ENCODE data around the gene SPOCK1.

Gene SPOCK1

GRCh38 chr5:137091472-137091871 is 407.7 kb downstream of the SPOCK1 start:
- Histone ChIP-seq H3K36me3 (ENCODE audit: control insufficient read depth in 1 of 2, insufficient read depth in 2 of 2, low read length in 2 of 2) (no peaks in the 10 kb centered on the region), H3K4me3 (ENCODE audit: low read depth in 1 of 2, low read length in 2 of 2) (no peak overlapping the region), H3K9ac (ENCODE audit: low read depth in 1 of 2, low read length in 2 of 2) (no peak overlapping the region), H3K9me3 (ENCODE audit: control insufficient read depth in 1 of 2, low read length in 2 of 2) (no peaks in the 10 kb centered on the region), H3K27ac (ENCODE audit: low read depth, low read length) (no peak overlapping the region), H3K4me1 (ENCODE audit: control insufficient read depth in 1 of 2, insufficient read depth in 2 of 2, low read length in 2 of 2) (no peaks in the 10 kb centered on the region), H3K27me3 (ENCODE audit: control insufficient read depth in 1 of 2, insufficient read depth in 2 of 2, low read length in 2 of 2) (no peaks in the 10 kb centered on the region)

DNA sequence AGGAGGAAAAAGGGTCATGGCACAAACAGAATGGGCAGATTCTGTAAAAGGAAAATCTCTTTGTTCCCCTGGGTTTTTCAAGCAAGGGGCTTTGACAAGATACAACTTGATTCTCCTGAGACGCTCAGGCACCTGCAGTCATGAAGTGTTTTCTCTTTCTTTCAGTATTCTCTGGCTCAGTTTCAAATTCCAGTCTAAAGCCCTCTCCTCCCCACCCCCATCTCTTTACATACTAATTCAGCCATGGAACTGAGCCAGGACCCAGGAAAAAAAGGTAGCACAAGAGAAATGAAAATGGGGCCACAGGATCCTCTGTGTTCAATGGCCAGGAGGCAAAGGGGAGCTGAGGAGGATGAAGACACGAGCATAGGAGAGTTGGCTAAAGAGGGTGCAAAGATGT is 408.4 kb downstream of the SPOCK1 start:
- Histone ChIP-seq H3K27ac (ENCODE audit: low read depth, low read length) (no peak overlapping the region), H3K4me3 (ENCODE audit: low read depth in 1 of 2, low read length in 2 of 2) (no peak overlapping the region), H3K9me3 (ENCODE audit: control insufficient read depth in 1 of 2, low read length in 2 of 2) (no peaks in the 10 kb centered on the region), H3K4me1 (ENCODE audit: control insufficient read depth in 1 of 2, insufficient read depth in 2 of 2, low read length in 2 of 2) (no peaks in the 10 kb centered on the region), H3K9ac (ENCODE audit: low read depth in 1 of 2, low read length in 2 of 2) (no peak overlapping the region), H3K27me3 (ENCODE audit: control insufficient read depth in 1 of 2, insufficient read depth in 2 of 2, low read length in 2 of 2) (no peaks in the 10 kb centered on the region), H3K36me3 (ENCODE audit: control insufficient read depth in 1 of 2, insufficient read depth in 2 of 2, low read length in 2 of 2) (no peaks in the 10 kb centered on the region)

DNA sequence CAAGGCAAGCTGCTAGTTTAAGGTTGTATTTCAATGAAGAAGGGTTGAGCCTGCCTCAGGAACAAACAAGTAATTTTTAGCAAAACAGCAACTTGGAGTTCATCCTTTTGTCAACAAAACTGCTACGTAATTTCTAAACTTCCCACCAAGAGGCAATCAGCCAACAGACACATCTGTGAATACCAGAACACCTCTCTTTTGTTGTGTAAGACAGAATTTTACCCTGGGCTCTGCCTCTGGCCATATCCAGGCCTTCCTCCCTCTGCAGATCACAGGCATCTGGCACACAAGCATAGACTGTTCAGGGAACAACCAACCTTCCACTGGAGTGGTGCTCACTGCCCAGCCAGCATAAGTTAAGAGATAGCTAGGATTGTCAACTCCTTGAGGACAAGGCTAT is 409.0 kb downstream of the SPOCK1 start:
- no peaks in the 10 kb centered on the region for H3K9me3 ChIP-seq (ENCODE audit: control insufficient read depth in 1 of 2, low read length in 2 of 2)
- H3K9ac ChIP-seq (ENCODE audit: low read depth in 1 of 2, low read length in 2 of 2): no peak overlapping the region
- H3K4me3 ChIP-seq (ENCODE audit: low read depth in 1 of 2, low read length in 2 of 2): no peak overlapping the region
- no peaks in the 10 kb centered on the region for H3K27me3 ChIP-seq (ENCODE audit: control insufficient read depth in 1 of 2, insufficient read depth in 2 of 2, low read length in 2 of 2)
- no peaks in the 10 kb centered on the region for H3K36me3 ChIP-seq (ENCODE audit: control insufficient read depth in 1 of 2, insufficient read depth in 2 of 2, low read length in 2 of 2)
- no peaks in the 10 kb centered on the region for H3K4me1 ChIP-seq (ENCODE audit: control insufficient read depth in 1 of 2, insufficient read depth in 2 of 2, low read length in 2 of 2)
- no peak overlapping the region for H3K27ac ChIP-seq (ENCODE audit: low read depth, low read length)

- Histone ChIP-seq H3K9me3 (ENCODE audit: control insufficient read depth in 1 of 2, low read length in 2 of 2) (no peaks in the 10 kb centered on the region), H3K36me3 (ENCODE audit: control insufficient read depth in 1 of 2, insufficient read depth in 2 of 2, low read length in 2 of 2) (no peaks in the 10 kb centered on the region), H3K27ac (ENCODE audit: low read depth, low read length) (no peak overlapping the region), H3K4me1 (ENCODE audit: control insufficient read depth in 1 of 2, insufficient read depth in 2 of 2, low read length in 2 of 2) (no peaks in the 10 kb centered on the region), H3K4me3 (ENCODE audit: low read depth in 1 of 2, low read length in 2 of 2) (no peak overlapping the region), H3K9ac (ENCODE audit: low read depth in 1 of 2, low read length in 2 of 2) (no peak overlapping the region), H3K27me3 (ENCODE audit: control insufficient read depth in 1 of 2, insufficient read depth in 2 of 2, low read length in 2 of 2) (no peaks in the 10 kb centered on the region)
Observed at GRCh38 chr5:137088175-137088574, 411.0 kb downstream of the SPOCK1 start.

DNA sequence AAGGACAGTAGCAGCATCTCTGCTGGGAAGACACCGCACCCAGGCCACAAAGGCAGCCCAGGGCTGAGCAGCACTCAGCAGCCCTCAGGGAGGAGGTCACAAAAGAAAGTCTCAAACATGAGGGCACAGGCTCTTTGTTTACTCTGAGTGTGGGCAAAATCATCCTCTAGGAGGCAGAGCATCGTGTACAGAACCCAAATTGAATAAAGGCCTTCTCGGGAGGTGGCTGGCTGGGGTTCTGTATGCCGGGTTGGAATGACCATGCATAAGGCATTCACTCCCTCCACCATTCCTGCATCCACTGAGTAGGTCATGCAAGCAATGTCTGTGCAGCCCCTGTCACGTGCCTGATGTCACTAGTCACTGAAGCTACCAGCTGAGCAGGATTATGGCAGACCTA is 412.8 kb downstream of the SPOCK1 start:
- no peaks in the 10 kb centered on the region for H3K27me3 ChIP-seq (ENCODE audit: control insufficient read depth in 1 of 2, insufficient read depth in 2 of 2, low read length in 2 of 2)
- H3K9ac ChIP-seq (ENCODE audit: low read depth in 1 of 2, low read length in 2 of 2): no peak overlapping the region
- no peaks in the 10 kb centered on the region for H3K9me3 ChIP-seq (ENCODE audit: control insufficient read depth in 1 of 2, low read length in 2 of 2)
- H3K4me1 ChIP-seq (ENCODE audit: control insufficient read depth in 1 of 2, insufficient read depth in 2 of 2, low read length in 2 of 2): no peaks in the 10 kb centered on the region
- no peak overlapping the region for H3K4me3 ChIP-seq (ENCODE audit: low read depth in 1 of 2, low read length in 2 of 2)
- no peaks in the 10 kb centered on the region for H3K36me3 ChIP-seq (ENCODE audit: control insufficient read depth in 1 of 2, insufficient read depth in 2 of 2, low read length in 2 of 2)
- no peak overlapping the region for H3K27ac ChIP-seq (ENCODE audit: low read depth, low read length)

DNA sequence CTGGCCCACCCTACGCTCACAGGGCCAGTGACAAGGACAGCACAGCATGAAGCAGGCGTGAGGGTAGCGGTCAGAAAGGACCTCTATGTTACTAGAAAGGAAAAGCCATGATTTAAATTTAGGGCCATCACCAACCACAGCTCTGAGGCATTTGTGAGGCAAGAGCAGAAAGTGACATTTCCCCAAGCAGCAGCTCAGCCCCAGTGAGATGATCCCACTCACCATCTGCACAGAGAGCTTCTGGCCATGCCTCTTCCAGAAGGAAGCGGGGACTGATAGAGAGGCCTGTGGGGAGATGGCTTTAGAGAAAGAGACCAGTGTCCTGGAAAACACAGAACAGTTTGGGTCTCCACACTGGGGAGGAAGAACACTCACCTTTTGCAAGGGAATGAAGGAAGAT is 413.9 kb downstream of the SPOCK1 start:
- Histone ChIP-seq H3K9me3 (ENCODE audit: control insufficient read depth in 1 of 2, low read length in 2 of 2) (no peaks in the 10 kb centered on the region), H3K9ac (ENCODE audit: low read depth in 1 of 2, low read length in 2 of 2) (no peak overlapping the region), H3K4me1 (ENCODE audit: control insufficient read depth in 1 of 2, insufficient read depth in 2 of 2, low read length in 2 of 2) (no peaks in the 10 kb centered on the region), H3K36me3 (ENCODE audit: control insufficient read depth in 1 of 2, insufficient read depth in 2 of 2, low read length in 2 of 2) (no peaks in the 10 kb centered on the region), H3K4me3 (ENCODE audit: low read depth in 1 of 2, low read length in 2 of 2) (no peak overlapping the region), H3K27me3 (ENCODE audit: control insufficient read depth in 1 of 2, insufficient read depth in 2 of 2, low read length in 2 of 2) (no peaks in the 10 kb centered on the region), H3K27ac (ENCODE audit: low read depth, low read length) (no peak overlapping the region)

DNA sequence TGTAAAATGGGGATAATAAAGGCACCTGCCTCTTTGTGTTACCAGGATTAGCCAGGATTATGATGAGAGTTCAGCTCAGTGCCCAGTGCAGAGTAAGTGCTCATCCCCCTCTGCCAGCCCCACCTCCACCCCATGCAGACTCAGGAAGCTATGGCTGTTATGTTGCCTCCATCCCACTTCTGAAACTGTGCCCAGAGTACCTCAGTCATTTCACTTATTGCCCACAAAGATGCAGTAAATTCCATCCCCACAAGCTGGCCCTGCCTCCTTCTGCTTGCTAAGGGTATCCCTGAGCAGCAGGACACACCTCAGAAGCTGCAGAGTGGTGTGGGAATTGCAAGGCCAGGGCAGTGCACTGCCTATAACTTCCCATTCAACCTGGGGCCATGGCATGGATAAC is 415.1 kb downstream of the SPOCK1 start:
- H3K4me1 ChIP-seq (ENCODE audit: control insufficient read depth in 1 of 2, insufficient read depth in 2 of 2, low read length in 2 of 2): no peaks in the 10 kb centered on the region
- H3K9me3 ChIP-seq (ENCODE audit: control insufficient read depth in 1 of 2, low read length in 2 of 2): no peaks in the 10 kb centered on the region
- H3K9ac ChIP-seq (ENCODE audit: low read depth in 1 of 2, low read length in 2 of 2): no peak overlapping the region
- no peaks in the 10 kb centered on the region for H3K27me3 ChIP-seq (ENCODE audit: control insufficient read depth in 1 of 2, insufficient read depth in 2 of 2, low read length in 2 of 2)
- no peaks in the 10 kb centered on the region for H3K36me3 ChIP-seq (ENCODE audit: control insufficient read depth in 1 of 2, insufficient read depth in 2 of 2, low read length in 2 of 2)
- H3K4me3 ChIP-seq (ENCODE audit: low read depth in 1 of 2, low read length in 2 of 2): no peak overlapping the region
- no peak overlapping the region for H3K27ac ChIP-seq (ENCODE audit: low read depth, low read length)

DNA sequence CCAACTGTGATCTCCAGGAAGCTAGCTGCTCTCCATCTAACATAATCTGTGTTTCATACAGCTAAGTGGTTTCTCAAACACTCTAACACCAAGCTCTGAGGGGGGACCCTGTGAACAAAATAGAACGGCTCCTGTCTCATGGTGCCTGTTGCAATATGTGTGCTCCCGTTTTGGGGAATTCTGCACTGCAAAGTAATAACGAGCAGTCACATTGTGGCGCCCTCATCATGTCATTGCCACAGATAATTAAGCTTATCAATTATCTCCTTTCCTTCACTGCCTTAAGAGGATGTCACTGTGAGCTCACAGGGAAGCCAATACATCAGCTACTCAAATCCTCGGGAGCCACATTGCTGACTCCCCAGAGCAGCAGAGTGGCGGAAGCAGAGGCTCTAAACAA is 416.2 kb downstream of the SPOCK1 start:
- no peaks in the 10 kb centered on the region for H3K9me3 ChIP-seq (ENCODE audit: control insufficient read depth in 1 of 2, low read length in 2 of 2)
- H3K36me3 ChIP-seq (ENCODE audit: control insufficient read depth in 1 of 2, insufficient read depth in 2 of 2, low read length in 2 of 2): no peaks in the 10 kb centered on the region
- H3K27ac ChIP-seq (ENCODE audit: low read depth, low read length): no peak overlapping the region
- no peak overlapping the region for H3K4me3 ChIP-seq (ENCODE audit: low read depth in 1 of 2, low read length in 2 of 2)
- H3K4me1 ChIP-seq (ENCODE audit: control insufficient read depth in 1 of 2, insufficient read depth in 2 of 2, low read length in 2 of 2): no peaks in the 10 kb centered on the region
- no peaks in the 10 kb centered on the region for H3K27me3 ChIP-seq (ENCODE audit: control insufficient read depth in 1 of 2, insufficient read depth in 2 of 2, low read length in 2 of 2)
- H3K9ac ChIP-seq (ENCODE audit: low read depth in 1 of 2, low read length in 2 of 2): no peak overlapping the region

DNA sequence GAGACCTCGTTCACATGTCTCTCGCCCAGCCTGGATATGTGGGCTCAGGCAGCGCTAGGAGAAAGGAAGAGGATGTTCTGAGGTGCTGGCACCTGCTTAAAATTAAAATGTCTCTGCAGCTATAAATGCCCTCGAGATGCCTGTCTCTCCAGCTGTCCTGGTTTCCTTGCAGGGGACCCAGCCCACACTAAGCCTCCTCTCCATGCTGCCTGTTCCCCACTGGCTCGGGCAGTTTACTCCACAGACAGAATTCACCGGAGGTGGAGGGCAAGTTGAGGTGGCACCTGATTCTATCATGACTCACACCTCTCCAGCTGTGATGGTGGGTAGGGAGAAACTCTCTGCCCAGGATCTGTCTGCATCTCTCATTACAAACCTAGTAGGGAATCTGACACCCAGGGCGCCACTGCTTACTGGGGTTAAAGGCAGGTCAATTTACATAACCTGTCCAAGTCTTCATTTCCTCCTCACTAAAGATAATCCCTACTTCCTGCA is 420.9 kb downstream of the SPOCK1 start:
- Histone ChIP-seq H3K4me3 (ENCODE audit: low read depth in 1 of 2, low read length in 2 of 2) (no peak overlapping the region), H3K9ac (ENCODE audit: low read depth in 1 of 2, low read length in 2 of 2) (no peak overlapping the region), H3K36me3 (ENCODE audit: control insufficient read depth in 1 of 2, insufficient read depth in 2 of 2, low read length in 2 of 2) (no peaks in the 10 kb centered on the region), H3K9me3 (ENCODE audit: control insufficient read depth in 1 of 2, low read length in 2 of 2) (no peaks in the 10 kb centered on the region), H3K27me3 (ENCODE audit: control insufficient read depth in 1 of 2, insufficient read depth in 2 of 2, low read length in 2 of 2) (no peaks in the 10 kb centered on the region), H3K27ac (ENCODE audit: low read depth, low read length) (no peak overlapping the region), H3K4me1 (ENCODE audit: control insufficient read depth in 1 of 2, insufficient read depth in 2 of 2, low read length in 2 of 2) (no peaks in the 10 kb centered on the region)

DNA sequence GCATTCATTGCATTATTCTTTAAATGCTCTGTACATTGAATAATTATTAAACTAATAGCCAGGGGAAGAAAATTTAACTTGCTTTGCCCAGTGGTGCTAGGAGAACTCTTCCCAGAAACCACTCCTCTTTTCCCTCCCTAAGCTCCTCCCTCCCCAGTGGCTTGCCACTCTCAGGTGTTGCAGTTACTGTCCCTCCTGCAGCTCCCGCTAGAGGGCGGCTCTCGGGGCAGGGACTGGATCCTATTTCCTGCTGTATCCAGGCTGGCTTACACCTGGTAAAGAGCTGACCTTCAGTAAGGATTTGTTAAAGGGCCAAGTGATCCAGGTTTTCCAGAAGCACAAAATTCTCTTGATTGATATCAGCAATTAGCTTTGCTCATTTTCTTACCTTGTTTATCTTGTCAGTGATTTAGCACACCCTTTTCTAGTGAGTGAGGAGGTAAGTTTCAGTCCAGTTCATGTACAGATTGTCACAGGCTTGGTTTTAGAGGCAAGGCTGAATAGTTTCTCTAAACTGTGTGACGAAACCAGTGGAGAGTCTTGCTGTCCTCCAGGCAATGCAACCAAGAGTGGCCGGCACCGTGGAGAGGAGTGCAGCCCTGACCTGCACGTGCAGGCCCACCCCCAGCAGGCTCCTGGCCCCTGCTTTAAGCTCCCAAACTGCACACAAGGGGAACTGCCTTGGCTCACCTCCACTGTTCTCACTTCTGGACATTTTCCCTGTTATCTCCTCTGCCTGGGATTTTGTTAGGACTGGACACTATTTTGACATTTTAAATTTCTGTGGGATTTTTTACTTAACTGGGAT is 423.8 kb downstream of the SPOCK1 start:
- no peak overlapping the region for H3K4me3 ChIP-seq (ENCODE audit: low read depth in 1 of 2, low read length in 2 of 2)
- H3K4me1 ChIP-seq (ENCODE audit: control insufficient read depth in 1 of 2, insufficient read depth in 2 of 2, low read length in 2 of 2): no peaks in the 10 kb centered on the region
- H3K27ac ChIP-seq (ENCODE audit: low read depth, low read length): no peak overlapping the region
- no peaks in the 10 kb centered on the region for H3K36me3 ChIP-seq (ENCODE audit: control insufficient read depth in 1 of 2, insufficient read depth in 2 of 2, low read length in 2 of 2)
- H3K27me3 ChIP-seq (ENCODE audit: control insufficient read depth in 1 of 2, insufficient read depth in 2 of 2, low read length in 2 of 2): no peaks in the 10 kb centered on the region
- H3K9ac ChIP-seq (ENCODE audit: low read depth in 1 of 2, low read length in 2 of 2): no peak overlapping the region
- H3K9me3 ChIP-seq (ENCODE audit: control insufficient read depth in 1 of 2, low read length in 2 of 2): no peaks in the 10 kb centered on the region

Measured in duodenal mucosa (tissue), 2 donors.